ENCODE results near the gene SCP2.

- TF ChIP-seq POLR2AphosphoS5 (IDR thresholded peaks at IDR 0.05) (no peak), CTCF (IDR thresholded peaks at IDR 0.05) (no peak)
Observed at GRCh38 chr1:53044926-53045325, 117.8 kb downstream of the SCP2 start.
